ENCODE measurements around the gene BCAM.

GRCh38 chr19:44816301-44816700 is 7.4 kb downstream of the BCAM start:
- TF ChIP-seq POLR2AphosphoS5 (IDR thresholded peaks at IDR 0.05; ENCODE audit: low read depth, low read length) = no peak
- TF ChIP-seq POLR2A (IDR thresholded peaks at IDR 0.05; ENCODE audit: low read depth, low read length) = no peak
- TF ChIP-seq TAF1 (IDR thresholded peaks at IDR 0.05; ENCODE audit: borderline replicate concordance, low read depth, low read length) = no peak
